Fibroblast of the aortic adventitia (primary cell): ENCODE results near the gene PTGS1. TPM values are rescaled to one million over a fixed set of nuclear protein-coding genes. Genes with fewer than 3 reads are reported as not detected.
A peak's percentile ranks its signal among the peaks of the same experiment; 100 is the strongest.
"Not testable (repeated sequence)": the region's sequence is repeated elsewhere in the genome, so short reads cannot be mapped to it uniquely, and the experiment has no call there.

Experiments used
- DNase-seq: peaks from one replicate; pipeline ENCODE4 v3.0.0-alpha.2; 2010; ENCODE audit warnings: low read depth
- H3K4me3 ChIP-seq: 2 replicates; pipeline ENCODE4 v1.5.1; 2011; ENCODE audit warnings: low read depth, mild to moderate bottlenecking, control low read depth, low read length, moderate library complexity
- total RNA-seq: library from RNA; depleted of rRNA; stranded (reverse); fragments of >200 nt; gene quantifications from 2 replicates; pipeline ENCODE4 v1.2.3, GENCODE V29; 2012; ENCODE audit warnings: low replicate concordance
- TF ChIP-seq, protein P1 (sequence below): IDR thresholded peaks from 2 replicates; pipeline ENCODE4 v1.5.1; 2011; ENCODE audit warnings: mild to moderate bottlenecking, low read length, control low read depth, inconsistent platforms; ENCODE audit not compliant: insufficient read depth

PTGS1 gene
- total RNA-seq, 1 donor, result 173 TPM

DNA sequence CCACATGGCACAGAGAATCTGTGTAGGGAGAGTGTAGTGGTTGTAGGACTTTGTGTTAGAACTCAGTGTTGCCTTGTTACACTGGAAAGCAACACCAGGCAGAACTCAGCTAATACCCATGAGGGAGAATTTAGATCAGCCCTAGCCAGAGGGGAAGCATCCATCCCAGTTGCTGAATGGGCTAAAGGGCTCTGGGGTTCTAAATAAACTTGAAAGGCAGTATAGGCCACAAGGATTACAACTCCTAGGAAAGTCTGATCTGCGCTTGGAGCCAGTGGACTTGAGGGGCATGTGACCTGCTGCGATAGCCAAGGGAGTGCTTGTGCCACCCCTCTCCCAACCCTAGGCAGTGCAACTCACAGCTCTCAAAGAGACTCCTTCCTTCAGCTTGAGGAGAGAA, 26.9 kb downstream of the PTGS1 start:
- TF ChIP-seq, protein P1, sequence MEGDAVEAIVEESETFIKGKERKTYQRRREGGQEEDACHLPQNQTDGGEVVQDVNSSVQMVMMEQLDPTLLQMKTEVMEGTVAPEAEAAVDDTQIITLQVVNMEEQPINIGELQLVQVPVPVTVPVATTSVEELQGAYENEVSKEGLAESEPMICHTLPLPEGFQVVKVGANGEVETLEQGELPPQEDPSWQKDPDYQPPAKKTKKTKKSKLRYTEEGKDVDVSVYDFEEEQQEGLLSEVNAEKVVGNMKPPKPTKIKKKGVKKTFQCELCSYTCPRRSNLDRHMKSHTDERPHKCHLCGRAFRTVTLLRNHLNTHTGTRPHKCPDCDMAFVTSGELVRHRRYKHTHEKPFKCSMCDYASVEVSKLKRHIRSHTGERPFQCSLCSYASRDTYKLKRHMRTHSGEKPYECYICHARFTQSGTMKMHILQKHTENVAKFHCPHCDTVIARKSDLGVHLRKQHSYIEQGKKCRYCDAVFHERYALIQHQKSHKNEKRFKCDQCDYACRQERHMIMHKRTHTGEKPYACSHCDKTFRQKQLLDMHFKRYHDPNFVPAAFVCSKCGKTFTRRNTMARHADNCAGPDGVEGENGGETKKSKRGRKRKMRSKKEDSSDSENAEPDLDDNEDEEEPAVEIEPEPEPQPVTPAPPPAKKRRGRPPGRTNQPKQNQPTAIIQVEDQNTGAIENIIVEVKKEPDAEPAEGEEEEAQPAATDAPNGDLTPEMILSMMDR, result no peak
- no peak for DNase-seq
- H3K4me3 ChIP-seq, result no peak overlapping the region

DNA sequence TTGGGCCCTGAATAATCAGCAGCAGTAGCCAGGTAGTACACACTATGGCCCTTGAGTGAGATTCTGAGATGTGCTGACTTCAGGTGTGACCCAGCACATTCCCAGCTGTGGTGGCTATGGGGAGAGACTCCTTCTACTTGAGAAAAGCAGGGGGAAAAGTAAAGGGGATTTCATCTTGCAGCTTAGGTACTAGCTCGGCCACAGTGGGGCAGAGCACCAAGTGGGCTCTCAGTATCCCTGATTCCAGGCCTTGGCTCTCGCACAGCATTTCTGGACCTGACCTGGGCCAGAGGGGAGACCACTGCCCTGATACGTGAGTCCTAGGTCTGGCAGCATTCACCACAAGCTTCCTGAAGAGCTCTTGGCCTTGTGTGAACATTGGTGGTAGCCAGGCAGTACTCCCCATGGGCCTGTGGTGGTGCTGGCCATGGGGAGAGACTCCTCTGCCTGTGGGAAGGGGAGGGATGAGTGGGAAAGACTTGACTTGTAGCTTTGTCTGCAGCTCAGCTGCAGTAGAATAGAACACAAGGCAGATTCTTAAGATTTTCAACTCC, 27.6 kb downstream of the PTGS1 start:
- no peak for DNase-seq
- TF ChIP-seq, protein P1, result no peak
- H3K4me3 ChIP-seq, result no peak overlapping the region

DNA sequence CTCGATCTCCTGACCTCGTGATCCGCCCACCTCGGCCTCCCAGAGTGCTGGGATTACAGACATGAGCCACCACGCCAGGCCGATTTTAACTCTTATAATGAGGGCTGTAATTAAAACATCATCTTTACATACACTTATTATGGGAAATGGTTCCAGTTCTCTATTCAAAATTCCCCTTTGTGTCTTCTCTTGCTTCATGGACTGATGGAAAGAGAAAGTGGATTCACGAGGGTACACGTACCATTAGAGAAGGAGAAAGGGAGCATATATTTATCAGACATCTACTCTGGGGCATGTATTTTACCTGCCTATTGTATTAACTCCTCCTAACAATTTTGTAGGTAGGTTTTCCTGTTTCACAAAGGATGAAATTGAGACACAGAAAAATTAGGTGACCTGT, 31.1 kb downstream of the PTGS1 start:
- no peak overlapping the region for H3K4me3 ChIP-seq
- DNase-seq, result no peak
- TF ChIP-seq, protein P1, result no peak

DNA sequence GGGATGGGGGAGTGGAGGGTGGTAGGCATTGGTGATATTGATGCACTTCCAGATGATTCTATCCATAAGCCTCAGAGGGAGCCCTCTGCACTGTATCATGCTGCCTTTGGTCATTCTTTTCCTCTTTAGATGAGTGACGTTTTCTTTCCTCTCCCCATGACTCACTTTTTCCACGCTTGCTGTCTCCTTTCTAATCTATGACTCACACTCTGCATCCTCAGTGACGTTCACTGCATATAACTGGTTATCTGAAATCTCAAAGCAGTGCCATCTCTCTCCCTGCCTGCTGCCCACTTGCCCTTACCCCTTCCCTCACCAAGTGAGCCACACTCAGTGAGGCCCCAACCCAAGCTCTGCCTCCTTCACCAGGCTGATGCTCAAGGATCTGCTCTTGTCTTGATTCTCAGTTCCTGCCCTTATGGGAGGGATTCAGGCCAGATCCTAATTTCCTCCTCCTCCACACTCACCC, 31.6 kb downstream of the PTGS1 start:
- TF ChIP-seq, protein P1, result no peak
- no peak overlapping the region for H3K4me3 ChIP-seq
- DNase-seq, result peak; percentile 100

DNA sequence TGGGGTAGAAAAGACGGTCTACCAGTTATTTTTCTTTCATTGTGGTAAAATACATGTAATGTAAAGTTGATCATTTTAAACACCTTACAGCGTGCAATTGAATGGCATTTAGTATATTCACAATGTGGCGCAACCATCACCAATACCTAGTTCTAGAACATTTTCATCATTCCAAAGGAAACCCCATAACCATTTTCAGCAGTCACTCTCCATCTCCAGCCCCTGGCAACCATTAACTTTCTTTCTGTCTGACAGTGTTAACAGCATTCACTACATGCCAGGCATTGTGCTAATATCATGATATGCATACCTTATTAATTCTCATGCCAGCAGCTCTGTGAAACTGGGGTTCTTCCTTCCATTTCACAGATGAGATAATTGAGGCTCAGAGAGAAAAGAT, 32.0 kb downstream of the PTGS1 start:
- H3K4me3 ChIP-seq, result no peak overlapping the region
- TF ChIP-seq, protein P1, result no peak
- DNase-seq, result peak; percentile 68

DNA sequence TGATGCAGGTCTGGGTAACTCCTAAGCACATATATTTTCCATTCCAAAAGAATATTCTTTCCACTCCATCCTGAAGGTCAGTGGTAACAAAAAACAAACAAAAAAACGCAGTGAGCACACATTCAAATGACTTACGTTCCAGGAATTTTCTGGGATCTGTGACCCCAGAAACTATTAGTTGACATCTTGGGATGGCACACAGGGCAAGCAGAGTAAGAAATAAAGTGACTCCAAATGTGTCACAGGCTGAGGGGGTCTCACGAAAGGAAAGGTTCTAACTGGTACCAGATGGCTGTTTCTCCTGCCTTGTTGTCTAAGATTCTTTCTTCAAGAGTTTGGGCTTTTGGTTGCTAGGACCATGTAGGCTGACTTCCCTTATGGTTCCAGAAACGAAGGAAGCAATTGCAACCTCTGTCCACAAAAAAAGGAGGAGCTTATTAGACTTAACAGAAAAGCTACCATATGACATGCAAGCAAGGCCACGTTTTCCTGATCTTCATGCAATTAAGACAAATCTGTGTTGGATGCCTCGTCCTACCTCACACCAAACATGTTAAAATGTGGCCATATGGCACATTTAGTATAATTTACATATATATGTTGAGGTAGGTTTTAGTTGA, 32.7 kb downstream of the PTGS1 start:
- no peak overlapping the region for H3K4me3 ChIP-seq
- peak; percentile 53 for DNase-seq
- TF ChIP-seq, protein P1, result no peak

DNA sequence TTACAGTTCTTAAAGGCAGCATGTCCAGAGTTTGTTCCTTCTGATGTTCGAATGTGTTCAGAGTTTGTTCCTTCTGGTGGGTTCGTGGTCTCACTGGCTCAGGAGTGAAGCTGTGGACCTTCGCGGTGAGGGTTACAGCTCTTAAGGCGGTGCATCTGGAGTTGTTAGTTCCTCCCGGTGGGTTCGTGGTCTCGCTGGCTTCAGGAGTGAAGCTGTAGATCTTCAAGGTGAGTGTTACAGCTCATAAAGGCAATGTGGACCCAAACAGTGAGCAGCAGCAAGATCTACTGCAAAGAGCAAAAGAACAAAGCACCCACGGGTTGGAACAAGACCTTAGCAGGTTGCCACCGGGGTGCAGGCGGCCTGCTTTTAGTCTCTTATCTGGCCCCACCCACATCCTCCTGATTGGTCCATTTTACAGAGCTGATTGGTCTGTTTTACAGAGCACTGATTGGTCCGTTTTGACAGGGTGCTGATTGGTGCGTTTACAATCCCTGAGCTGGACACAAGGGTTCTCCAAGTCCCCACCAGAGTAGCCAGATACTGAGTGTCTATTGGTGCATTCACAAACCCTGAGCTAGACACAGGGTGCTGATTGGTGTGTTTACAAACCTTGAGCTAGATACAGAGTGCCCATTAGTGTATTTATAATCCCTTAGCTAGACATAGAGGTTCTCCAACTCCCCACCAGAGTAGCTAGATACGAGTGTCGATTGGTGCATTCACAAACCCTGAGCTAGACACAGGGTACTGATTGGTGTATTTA, 34.7 kb downstream of the PTGS1 start:
- DNase-seq, H3K4me3 ChIP-seq: not testable (repeated sequence)
